SU-DHL-6 (cell line): ENCODE results near the gene EDIL3.

Experiments used
- EZH2phosphoT487 ChIP-seq: fragments of 200-600 bp; sonication (generic), shearing (Covaris generic); conservative IDR thresholded peaks from 2 replicates; pipeline ENCODE4 v1.6.1; 2018; ENCODE audit warnings: mild to moderate bottlenecking, antibody characterized with exemption, low read length, moderate library complexity, mixed read lengths
- TF ChIP-seq, protein P1 (sequence below): fragments of 200-600 bp; sonication (generic); IDR thresholded peaks from one replicate; pipeline ENCODE4 v1.5.1; 2017; ENCODE audit warnings: antibody characterized with exemption, mild to moderate bottlenecking, low read length, moderate library complexity; ENCODE audit not compliant: insufficient read depth, poor library complexity, severe bottlenecking

DNA sequence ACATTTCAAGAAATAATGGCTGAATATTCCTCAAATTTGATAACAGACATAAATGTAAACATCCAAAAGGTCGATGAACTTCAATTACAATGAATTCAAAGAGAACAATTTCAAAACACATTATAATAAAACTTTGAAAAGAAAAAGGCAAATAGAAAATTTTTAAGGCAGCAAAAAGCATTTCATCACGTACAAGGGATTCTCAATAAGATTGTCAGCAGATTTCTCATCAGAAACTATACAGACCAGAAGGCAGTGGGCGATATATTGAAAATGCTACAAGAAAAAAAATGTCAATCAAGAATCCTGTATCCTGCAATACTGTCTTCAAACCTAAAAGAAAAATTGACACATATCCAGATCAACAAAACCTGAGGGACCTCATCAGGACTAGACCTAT, 62.0 kb downstream of the EDIL3 start:
- TF ChIP-seq, protein P1, sequence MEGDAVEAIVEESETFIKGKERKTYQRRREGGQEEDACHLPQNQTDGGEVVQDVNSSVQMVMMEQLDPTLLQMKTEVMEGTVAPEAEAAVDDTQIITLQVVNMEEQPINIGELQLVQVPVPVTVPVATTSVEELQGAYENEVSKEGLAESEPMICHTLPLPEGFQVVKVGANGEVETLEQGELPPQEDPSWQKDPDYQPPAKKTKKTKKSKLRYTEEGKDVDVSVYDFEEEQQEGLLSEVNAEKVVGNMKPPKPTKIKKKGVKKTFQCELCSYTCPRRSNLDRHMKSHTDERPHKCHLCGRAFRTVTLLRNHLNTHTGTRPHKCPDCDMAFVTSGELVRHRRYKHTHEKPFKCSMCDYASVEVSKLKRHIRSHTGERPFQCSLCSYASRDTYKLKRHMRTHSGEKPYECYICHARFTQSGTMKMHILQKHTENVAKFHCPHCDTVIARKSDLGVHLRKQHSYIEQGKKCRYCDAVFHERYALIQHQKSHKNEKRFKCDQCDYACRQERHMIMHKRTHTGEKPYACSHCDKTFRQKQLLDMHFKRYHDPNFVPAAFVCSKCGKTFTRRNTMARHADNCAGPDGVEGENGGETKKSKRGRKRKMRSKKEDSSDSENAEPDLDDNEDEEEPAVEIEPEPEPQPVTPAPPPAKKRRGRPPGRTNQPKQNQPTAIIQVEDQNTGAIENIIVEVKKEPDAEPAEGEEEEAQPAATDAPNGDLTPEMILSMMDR = no peak
- TF ChIP-seq EZH2phosphoT487 = no peak
